Neural crest cell (in vitro differentiated cells): ENCODE results near the gene FXN. TPM values are rescaled to one million over a fixed set of nuclear protein-coding genes. Genes with fewer than 3 reads are reported as not detected.
A peak's percentile ranks its signal among the peaks of the same experiment; 100 is the strongest.
"Not testable (repeated sequence)": the region's sequence is repeated elsewhere in the genome, so short reads cannot be mapped to it uniquely, and the experiment has no call there.

Source experiments
- DNase-seq: peaks from one replicate; pipeline ENCODE4 v3.0.0; 2021; ENCODE audit warnings: low read depth, mixed read lengths, low spot score
- H3K27ac Mint-ChIP-seq: one replicate; pipeline ENCODE4 v1.8.0; 2021; ENCODE audit warnings: mild to moderate bottlenecking, mixed read lengths; ENCODE audit not compliant: unreplicated experiment
- H3K27me3 Mint-ChIP-seq: 2 replicates; pipeline ENCODE4 v1.8.0; 2021; ENCODE audit warnings: low read depth, mild to moderate bottlenecking, mixed read lengths
- H3K36me3 Mint-ChIP-seq: 2 replicates; pipeline ENCODE4 v1.8.0; 2021; ENCODE audit warnings: low read depth, mild to moderate bottlenecking, mixed read lengths
- H3K4me1 Mint-ChIP-seq: 2 replicates; pipeline ENCODE4 v1.8.0; 2021; ENCODE audit warnings: mixed read lengths
- H3K4me3 Mint-ChIP-seq: one replicate; pipeline ENCODE4 v1.8.0; 2021; ENCODE audit warnings: mild to moderate bottlenecking, mixed read lengths
- H3K9me3 Mint-ChIP-seq: 2 replicates; pipeline ENCODE4 v1.8.0; 2021; ENCODE audit warnings: mixed read lengths
- long read RNA-seq: library from polyadenylated mRNA; unstranded; transcript quantifications from one replicate; pipeline ENCODE4 v2.0.0, GENCODE V29; 2020
- total RNA-seq: library from RNA; stranded (reverse); gene quantifications from 2 replicates; pipeline ENCODE4 v1.2.1, GENCODE V29; 2021
- TF ChIP-seq, protein P1 (sequence below): fragments of 200-600 bp; sonication (generic); conservative IDR thresholded peaks from 2 replicates; pipeline ENCODE4 v1.5.0; 2021; ENCODE audit warnings: antibody characterized with exemption, mild to moderate bottlenecking

Gene FXN
- total RNA-seq, result 26.7 and 28.6 TPM in 2 replicates
- long read RNA-seq, full-length matches to known transcripts, result 38 of 40 reads
- long read RNA-seq, partial matches to known transcripts, result 0 of 40 reads
- long read RNA-seq, other reads (novel, unspliced or antisense), result 2 of 40 reads

- peak; percentile 79 for DNase-seq
- Mint-ChIP-seq H3K4me1 (peaks cover 11% of the 10 kb centered on the region), H3K27me3 (no peaks in the 10 kb centered on the region), H3K36me3 (peaks cover 2% of the 10 kb centered on the region), H3K27ac (peak within 1 kb of the TSS; percentile 96), H3K9me3 (no peaks in the 10 kb centered on the region), H3K4me3 (peak within 1 kb of the TSS; percentile 91)
- TF ChIP-seq, protein P1, sequence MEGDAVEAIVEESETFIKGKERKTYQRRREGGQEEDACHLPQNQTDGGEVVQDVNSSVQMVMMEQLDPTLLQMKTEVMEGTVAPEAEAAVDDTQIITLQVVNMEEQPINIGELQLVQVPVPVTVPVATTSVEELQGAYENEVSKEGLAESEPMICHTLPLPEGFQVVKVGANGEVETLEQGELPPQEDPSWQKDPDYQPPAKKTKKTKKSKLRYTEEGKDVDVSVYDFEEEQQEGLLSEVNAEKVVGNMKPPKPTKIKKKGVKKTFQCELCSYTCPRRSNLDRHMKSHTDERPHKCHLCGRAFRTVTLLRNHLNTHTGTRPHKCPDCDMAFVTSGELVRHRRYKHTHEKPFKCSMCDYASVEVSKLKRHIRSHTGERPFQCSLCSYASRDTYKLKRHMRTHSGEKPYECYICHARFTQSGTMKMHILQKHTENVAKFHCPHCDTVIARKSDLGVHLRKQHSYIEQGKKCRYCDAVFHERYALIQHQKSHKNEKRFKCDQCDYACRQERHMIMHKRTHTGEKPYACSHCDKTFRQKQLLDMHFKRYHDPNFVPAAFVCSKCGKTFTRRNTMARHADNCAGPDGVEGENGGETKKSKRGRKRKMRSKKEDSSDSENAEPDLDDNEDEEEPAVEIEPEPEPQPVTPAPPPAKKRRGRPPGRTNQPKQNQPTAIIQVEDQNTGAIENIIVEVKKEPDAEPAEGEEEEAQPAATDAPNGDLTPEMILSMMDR, result peak; percentile 100
These were observed at the start of gene FXN for GRCh38 chr9:69035438-69036308. TSS of gene FXN (plus strand) at chr9:69035752. CDS start at chr9:69035783, 31 bp downstream.

DNA sequence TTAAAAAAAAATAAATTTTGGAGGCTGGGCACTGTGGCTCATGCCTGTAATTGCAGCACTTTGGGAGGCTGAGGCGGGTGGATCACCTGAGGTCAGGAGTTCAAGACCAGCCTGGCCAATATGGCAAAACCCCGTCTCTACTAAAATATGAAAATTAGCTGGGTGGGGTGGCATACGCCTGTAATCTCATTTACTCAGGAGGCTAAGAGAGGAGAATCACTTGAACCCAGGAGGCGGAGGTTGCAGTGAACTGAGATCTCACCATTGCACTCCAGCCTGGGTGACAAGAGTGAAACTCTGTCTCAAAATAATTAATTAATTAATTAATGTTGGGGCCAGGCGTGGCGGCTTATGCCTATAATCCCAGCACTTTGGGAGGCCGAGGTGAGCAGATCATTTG is 48.6 kb upstream of the FXN start:
- H3K27ac Mint-ChIP-seq, H3K9me3 Mint-ChIP-seq, H3K36me3 Mint-ChIP-seq, H3K27me3 Mint-ChIP-seq, H3K4me3 Mint-ChIP-seq, DNase-seq, H3K4me1 Mint-ChIP-seq: not testable (repeated sequence)

DNA sequence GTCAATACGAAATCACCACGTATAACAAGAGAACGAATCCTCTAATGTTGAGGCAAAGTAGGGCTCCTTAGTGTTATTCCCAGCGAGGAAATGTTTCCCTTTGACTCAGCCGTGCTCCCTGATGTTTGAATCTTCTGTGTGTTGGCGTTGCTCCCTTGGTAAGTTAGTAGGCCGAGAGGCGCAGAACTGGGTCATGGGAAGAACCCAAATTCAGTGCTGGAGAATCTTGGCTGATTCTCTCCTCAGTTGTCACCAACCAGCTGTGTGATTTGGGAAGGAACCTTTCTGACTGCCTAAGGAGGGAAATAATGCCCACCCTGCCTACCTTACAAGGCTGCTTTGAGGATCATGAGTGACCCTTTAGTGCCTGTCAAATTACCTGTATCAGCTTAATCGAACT is 44.1 kb upstream of the FXN start:
- Mint-ChIP-seq H3K4me3 (no peak overlapping the region), H3K27ac (no peak overlapping the region), H3K4me1 (no peaks in the 10 kb centered on the region), H3K9me3 (no peaks in the 10 kb centered on the region), H3K36me3 (peaks cover 3% of the 10 kb centered on the region), H3K27me3 (peaks cover 2% of the 10 kb centered on the region)
- DNase-seq, result no peak
- TF ChIP-seq, protein P1, result no peak

- H3K27ac Mint-ChIP-seq, result no peak overlapping the region
- no peak overlapping the region for H3K4me3 Mint-ChIP-seq
- peaks cover 2% of the 10 kb centered on the region for H3K27me3 Mint-ChIP-seq
- H3K9me3 Mint-ChIP-seq, result no peaks in the 10 kb centered on the region
- peaks cover 3% of the 10 kb centered on the region for H3K4me1 Mint-ChIP-seq
- H3K36me3 Mint-ChIP-seq, result peaks cover 3% of the 10 kb centered on the region
- TF ChIP-seq, protein P1, result no peak
- DNase-seq, result no peak
These were observed 39.8 kb upstream of the FXN start for GRCh38 chr9:68995776-68996175.

GRCh38 chr9:68996462-68996861 is 39.1 kb upstream of the FXN start:
- Mint-ChIP-seq H3K9me3 (no peaks in the 10 kb centered on the region), H3K4me1 (peaks cover 3% of the 10 kb centered on the region), H3K36me3 (peaks cover 3% of the 10 kb centered on the region), H3K27me3 (peaks cover 4% of the 10 kb centered on the region), H3K4me3 (no peak overlapping the region), H3K27ac (no peak overlapping the region)
- DNase-seq, result no peak
- TF ChIP-seq, protein P1, result no peak

DNA sequence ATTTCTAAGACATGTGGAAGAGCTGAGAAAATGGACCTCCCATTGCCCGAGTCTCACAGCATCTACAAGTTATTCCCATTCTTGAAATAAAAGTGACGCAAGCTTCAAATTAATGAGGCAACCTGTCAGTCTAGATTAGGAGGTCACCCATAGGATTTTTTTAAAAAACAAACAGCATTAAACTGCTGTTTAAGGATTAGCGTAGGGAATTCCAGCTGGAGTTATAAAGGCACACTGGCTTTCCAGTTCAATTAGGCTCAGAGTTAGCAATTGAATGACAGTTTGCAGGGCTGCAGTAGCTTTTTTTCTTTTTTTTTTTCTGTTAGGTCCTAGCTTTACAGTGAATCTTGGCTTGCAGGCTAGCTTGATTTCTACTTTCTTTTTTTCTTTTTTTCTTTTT is 37.9 kb upstream of the FXN start:
- H3K4me3 Mint-ChIP-seq, result no peak overlapping the region
- peaks cover 9% of the 10 kb centered on the region for H3K27me3 Mint-ChIP-seq
- H3K4me1 Mint-ChIP-seq, result peaks cover 3% of the 10 kb centered on the region
- TF ChIP-seq, protein P1, result no peak
- no peak overlapping the region for H3K27ac Mint-ChIP-seq
- DNase-seq, result no peak
- no peaks in the 10 kb centered on the region for H3K9me3 Mint-ChIP-seq
- H3K36me3 Mint-ChIP-seq, result peaks cover 3% of the 10 kb centered on the region
